Mesenchymal stem cell (in vitro differentiated cells and primary cell): ENCODE results near the gene TUSC2.

Source experiments
- DNase-seq: peaks from one replicate; pipeline ENCODE4 v3.0.0-alpha.2; 2013
- H2AFZ ChIP-seq: one replicate; pipeline ENCODE4 v1.6.1; 2013; ENCODE audit warnings: low read depth, mild to moderate bottlenecking, control low read depth, inconsistent platforms, low read length, moderate library complexity
- H2AK5ac ChIP-seq: 2 replicates; pipeline ENCODE4 v1.6.1; 2013; ENCODE audit warnings: low read length, moderate library complexity, mild to moderate bottlenecking, inconsistent platforms; ENCODE audit not compliant: severe bottlenecking
- H2BK120ac ChIP-seq: one replicate; pipeline ENCODE4 v1.6.1; 2013; ENCODE audit warnings: low read depth, mild to moderate bottlenecking, inconsistent platforms, low read length, moderate library complexity
- H2BK12ac ChIP-seq, 2 experiments: one replicate each; pipeline ENCODE4 v1.6.1; 2013; ENCODE audit warnings: inconsistent platforms in 2 of 2, low read length in 2 of 2, mild to moderate bottlenecking in 2 of 2, moderate library complexity in 2 of 2, control low read depth in 1 of 2
- H2BK15ac ChIP-seq: one replicate; pipeline ENCODE4 v1.6.1; 2013; ENCODE audit warnings: mild to moderate bottlenecking, low read depth, inconsistent platforms; ENCODE audit not compliant: poor library complexity, severe bottlenecking
- H2BK5ac ChIP-seq: 2 replicates; pipeline ENCODE4 v1.6.1; 2013; ENCODE audit warnings: low read depth, mild to moderate bottlenecking, low read length, control low read depth, inconsistent platforms; ENCODE audit not compliant: poor library complexity, severe bottlenecking
- H3K14ac ChIP-seq, 2 experiments: one replicate each; pipeline ENCODE4 v1.6.1; 2013; ENCODE audit warnings: inconsistent platforms in 2 of 2, low read length in 2 of 2, control low read depth in 1 of 2, mild to moderate bottlenecking in 1 of 2, moderate library complexity in 1 of 2
- H3K18ac ChIP-seq, 2 experiments: one replicate each; pipeline ENCODE4 v1.6.1; 2013; ENCODE audit warnings: inconsistent platforms in 2 of 2, low read length in 2 of 2, control low read depth in 1 of 2, low read depth in 1 of 2, mild to moderate bottlenecking in 1 of 2
- H3K23ac ChIP-seq, 2 experiments: one replicate each; pipeline ENCODE4 v1.6.1; 2013; ENCODE audit warnings: inconsistent platforms in 2 of 2, low read length in 2 of 2, mild to moderate bottlenecking in 2 of 2, moderate library complexity in 2 of 2, control low read depth in 1 of 2
- H3K27ac ChIP-seq: 2 replicates; pipeline ENCODE4 v1.5.1; 2013; ENCODE audit warnings: mild to moderate bottlenecking, moderate library complexity, low read length, control low read depth, inconsistent platforms; ENCODE audit not compliant: poor library complexity, severe bottlenecking
- H3K27me3 ChIP-seq, 2 experiments: 2 replicates each; pipeline versions ENCODE4 v1.6.1 to v1.7.0; 2013; ENCODE audit warnings: low read length in 2 of 2, mild to moderate bottlenecking in 2 of 2, moderate library complexity in 2 of 2, control low read depth in 1 of 2, inconsistent platforms in 1 of 2; ENCODE audit not compliant: control insufficient read depth in 1 of 2, insufficient read depth in 1 of 2
- H3K36me3 ChIP-seq, 2 experiments: 2 replicates each; pipeline versions ENCODE4 v1.6.1 to v1.7.0; 2013; ENCODE audit warnings: low read length in 2 of 2, control low read depth in 1 of 2, inconsistent platforms in 1 of 2, low read depth in 1 of 2, mild to moderate bottlenecking in 1 of 2; ENCODE audit not compliant: insufficient read depth in 2 of 2, control insufficient read depth in 1 of 2
- H3K4ac ChIP-seq, 2 experiments: one replicate each; pipeline ENCODE4 v1.6.1; 2013; ENCODE audit warnings: inconsistent platforms in 2 of 2, low read length in 2 of 2, mild to moderate bottlenecking in 2 of 2, moderate library complexity in 2 of 2, control low read depth in 1 of 2, low read depth in 1 of 2
- H3K4me1 ChIP-seq: 2 replicates; pipeline ENCODE4 v1.6.1; 2013; ENCODE audit warnings: low read depth, low read length, control low read depth; ENCODE audit not compliant: control insufficient read depth, insufficient read depth
- H3K4me2 ChIP-seq: 2 replicates; pipeline ENCODE4 v1.6.1; 2013; ENCODE audit warnings: low read length, mild to moderate bottlenecking, inconsistent platforms; ENCODE audit not compliant: poor library complexity, severe bottlenecking
- H3K4me3 ChIP-seq, 2 experiments: 2 replicates each; pipeline versions ENCODE4 v1.5.1 to v1.7.0; 2013; ENCODE audit warnings: low read length in 2 of 2, mild to moderate bottlenecking in 2 of 2, control low read depth in 1 of 2, low read depth in 1 of 2; ENCODE audit not compliant: insufficient read depth in 1 of 2
- H3K79me1 ChIP-seq: replicated peaks from 2 replicates; pipeline ENCODE4 v1.6.1; 2013; ENCODE audit warnings: mild to moderate bottlenecking, control low read depth, low read length, inconsistent platforms; ENCODE audit not compliant: poor library complexity, severe bottlenecking
- H3K9ac ChIP-seq: 2 replicates; pipeline ENCODE4 v1.7.0; 2013; ENCODE audit warnings: mild to moderate bottlenecking, low read length, moderate library complexity
- H3K9me3 ChIP-seq: 2 replicates; pipeline ENCODE4 v1.7.0; 2013; ENCODE audit warnings: mild to moderate bottlenecking, low read length; ENCODE audit not compliant: control insufficient read depth
- H4K8ac ChIP-seq: one replicate; pipeline ENCODE4 v1.6.1; 2013; ENCODE audit warnings: inconsistent platforms, mild to moderate bottlenecking, low read length, moderate library complexity
- H4K91ac ChIP-seq: one replicate; pipeline ENCODE4 v1.6.1; 2013; ENCODE audit warnings: mild to moderate bottlenecking, low read length, inconsistent platforms
- WGBS: methylation state at CpG from one replicate; pipeline ENCODE4 v1.1.7; 2013; ENCODE audit warnings: mixed read lengths; 5-methylcytosine and 5-hydroxymethylcytosine counted together

The TUSC2 gene

DNA sequence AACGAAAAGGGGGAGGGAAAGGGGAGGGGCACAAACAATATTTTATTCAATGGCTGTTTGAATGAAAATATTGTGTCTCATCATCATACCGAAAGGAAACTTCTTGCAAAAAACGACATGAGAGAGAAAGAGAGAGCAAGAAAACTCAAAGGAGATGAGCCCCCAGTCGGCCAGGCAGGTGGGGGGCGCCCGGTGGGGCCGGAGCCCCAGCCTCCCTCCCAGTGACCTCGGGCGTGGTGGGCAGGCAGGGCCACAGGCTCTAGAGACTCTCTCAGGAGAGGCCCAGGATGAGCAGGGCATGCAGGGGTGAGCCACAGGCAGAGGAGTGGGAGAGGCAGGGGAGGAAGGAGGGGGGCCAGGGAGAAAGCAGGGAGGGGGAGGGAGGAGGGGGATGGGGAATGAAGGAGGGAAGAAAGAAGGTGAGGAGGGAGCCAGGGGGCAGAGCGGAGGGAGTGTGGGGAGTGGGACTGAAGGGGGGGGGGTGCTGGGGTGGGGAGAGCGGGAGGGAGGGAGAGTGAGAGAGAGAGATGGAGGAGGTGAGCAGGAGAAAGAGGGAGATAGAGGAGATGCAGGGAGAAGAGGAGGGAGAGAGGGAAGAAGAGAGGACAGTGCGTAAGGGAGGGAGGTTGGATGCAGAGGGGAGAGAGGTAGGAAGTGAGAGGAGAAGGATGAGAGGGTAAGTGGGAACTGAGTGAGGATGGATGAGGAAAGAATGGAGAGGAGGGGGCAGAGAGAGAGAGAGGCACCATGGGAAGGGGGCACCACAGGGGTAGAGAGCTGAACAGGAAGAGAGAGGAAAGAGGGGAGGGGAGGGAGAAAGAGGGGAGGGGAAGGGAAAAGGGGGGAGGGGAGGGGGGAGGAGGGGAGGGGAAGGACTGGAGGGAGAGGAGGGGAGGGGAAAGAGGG is 45.4 kb upstream of the TUSC2 start:
- Histone ChIP-seq H3K36me3 (peaks cover 0 to 2% of the 10 kb centered on the region in 2 experiments), H3K27me3 (peaks cover 30 to 69% of the 10 kb centered on the region in 2 experiments), H3K4me1 (no peaks in the 10 kb centered on the region), H3K4ac (no peak overlapping the region), H3K79me1 (no peaks in the 10 kb centered on the region), H4K8ac (no peak overlapping the region), H3K9me3 (no peaks in the 10 kb centered on the region), H3K14ac (no peak overlapping the region), H3K27ac (no peak overlapping the region), H3K4me3 (no peak overlapping the region), H2BK15ac (no peak overlapping the region), H3K4me2 (no peak overlapping the region), H2AFZ (no peak overlapping the region), H2BK12ac (no peak overlapping the region), H2BK120ac (no peak overlapping the region), H4K91ac (no peak overlapping the region), H3K23ac (no peak overlapping the region), H3K18ac (no peak overlapping the region), H3K9ac (no peak overlapping the region), H2BK5ac (no peak overlapping the region), H2AK5ac (no peak overlapping the region)
- no peak for DNase-seq
- 53% methylated on average over 11 of the region's 12 CpGs for WGBS

DNA sequence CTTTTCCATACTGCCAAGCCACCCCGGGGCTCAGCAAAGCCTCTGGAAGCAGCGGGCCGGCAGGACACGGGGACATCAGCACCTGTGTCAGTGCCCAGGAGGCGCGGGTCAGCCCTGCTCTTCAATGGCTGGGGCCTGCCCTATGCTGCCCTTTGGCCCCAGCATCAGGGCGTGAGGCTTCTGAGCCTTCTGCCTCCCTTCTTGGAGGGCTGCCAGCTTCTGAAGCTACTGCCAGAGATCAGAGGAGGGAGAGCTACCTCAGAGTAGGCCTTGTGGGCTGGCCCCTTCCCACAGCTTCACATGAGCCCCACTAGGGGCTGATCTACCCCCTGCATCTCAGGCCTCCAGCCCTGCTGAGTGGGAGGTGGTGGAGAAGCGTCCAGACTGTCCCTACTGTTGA is 44.3 kb upstream of the TUSC2 start:
- Histone ChIP-seq H3K4me1 (no peaks in the 10 kb centered on the region), H2AFZ (no peak overlapping the region), H4K8ac (no peak overlapping the region), H3K23ac (no peak overlapping the region), H3K9ac (no peak overlapping the region), H3K4ac (no peak overlapping the region), H3K18ac (no peak overlapping the region), H2BK12ac (no peak overlapping the region), H2BK120ac (no peak overlapping the region), H3K14ac (no peak overlapping the region), H4K91ac (no peak overlapping the region), H3K36me3 (peaks cover 0 to 2% of the 10 kb centered on the region in 2 experiments), H3K4me3 (no peak overlapping the region), H3K4me2 (no peak overlapping the region), H2AK5ac (no peak overlapping the region), H2BK5ac (no peak overlapping the region), H3K27me3 (peaks cover 30 to 76% of the 10 kb centered on the region in 2 experiments), H3K9me3 (no peaks in the 10 kb centered on the region), H3K27ac (no peak overlapping the region), H2BK15ac (no peak overlapping the region), H3K79me1 (no peaks in the 10 kb centered on the region)
- DNase-seq, result no peak
- WGBS, result 68% methylated on average over 8 of the region's 8 CpGs

DNA sequence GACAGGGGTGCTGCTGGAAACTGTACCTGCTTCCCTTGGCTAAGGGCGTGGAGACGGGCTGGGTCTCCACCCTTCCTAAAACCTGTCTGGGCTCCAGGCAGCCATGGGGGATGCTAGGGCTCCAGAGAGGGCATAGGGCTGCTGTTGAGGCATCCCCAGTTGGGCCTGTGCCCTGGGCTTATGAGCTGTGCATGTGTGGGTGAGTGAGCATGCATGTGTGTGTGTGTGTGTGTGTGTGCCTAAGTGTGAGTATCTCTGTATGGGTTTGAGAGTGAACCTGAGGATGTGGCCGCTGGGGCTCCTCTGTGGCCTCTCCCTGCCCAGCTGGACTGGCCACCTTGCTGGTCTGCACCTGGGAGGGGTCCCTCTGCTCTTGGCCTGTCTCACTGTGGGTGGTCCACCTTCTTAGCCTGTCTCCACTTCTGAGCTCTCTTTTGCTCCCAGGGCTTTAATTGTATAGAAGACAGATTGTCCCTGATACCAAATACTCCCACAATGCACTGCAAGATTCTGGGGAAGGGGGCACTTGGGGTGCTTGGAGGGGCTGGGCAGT is 43.2 kb upstream of the TUSC2 start:
- Histone ChIP-seq H3K4me1 (no peaks in the 10 kb centered on the region), H2BK15ac (peak overlapping the region; percentile 88)

DNA sequence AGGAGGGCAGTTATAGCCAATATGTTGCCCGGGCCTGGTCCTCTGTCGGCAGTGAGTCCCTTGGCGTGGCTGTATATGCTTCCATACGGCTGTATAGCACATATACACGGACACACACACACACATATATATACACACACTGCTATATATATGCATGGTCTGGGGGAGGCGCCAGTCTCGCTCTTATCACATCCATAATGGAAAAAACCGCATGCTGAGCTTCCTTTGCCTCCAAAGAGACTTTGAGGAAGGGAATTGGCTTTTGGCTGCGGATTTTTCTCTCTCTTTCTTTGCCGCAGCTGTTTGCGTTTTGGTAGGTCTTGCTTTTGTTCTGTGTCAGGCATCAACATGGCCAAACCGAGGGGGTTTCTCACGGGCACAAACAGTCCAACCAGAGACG is 42.6 kb upstream of the TUSC2 start:
- Histone ChIP-seq H3K9me3 (no peaks in the 10 kb centered on the region), H3K14ac (no peak overlapping the region), H3K4me2 (no peak overlapping the region), H4K91ac (no peak overlapping the region), H3K4me1 (peaks cover under 1% of the 10 kb centered on the region), H3K27me3 (peaks cover 27 to 82% of the 10 kb centered on the region in 2 experiments), H2BK12ac (no peak overlapping the region), H2BK5ac (no peak overlapping the region), H3K79me1 (no peaks in the 10 kb centered on the region), H3K4ac (no peak overlapping the region), H2BK15ac (no peak overlapping the region), H3K18ac (no peak overlapping the region), H4K8ac (no peak overlapping the region), H3K27ac (no peak overlapping the region), H2AFZ (no peak overlapping the region), H2BK120ac (no peak overlapping the region), H3K4me3 (no peak overlapping the region), H2AK5ac (no peak overlapping the region), H3K36me3 (peaks cover 0 to 2% of the 10 kb centered on the region in 2 experiments), H3K9ac (no peak overlapping the region), H3K23ac (no peak overlapping the region)
- peak; percentile 26 for DNase-seq
- 65% methylated on average over 12 of the region's 14 CpGs for WGBS

More for the DNA sequence above, 43.2 kb upstream of the TUSC2 start:
- no peaks in the 10 kb centered on the region for H3K9me3 ChIP-seq
- DNase-seq, result no peak
- no peak overlapping the region for H2AFZ ChIP-seq
- H4K8ac ChIP-seq, result no peak overlapping the region
- no peak overlapping the region for H3K23ac ChIP-seq
- H3K14ac ChIP-seq, result no peak overlapping the region
- H3K4me2 ChIP-seq, result no peak overlapping the region
- peaks cover 0 to 2% of the 10 kb centered on the region in 2 experiments for H3K36me3 ChIP-seq
- H3K4me3 ChIP-seq, result no peak overlapping the region
- no peak overlapping the region for H3K9ac ChIP-seq
- H3K79me1 ChIP-seq, result no peaks in the 10 kb centered on the region
- no peak overlapping the region for H2BK120ac ChIP-seq
- H2BK12ac ChIP-seq, result no peak overlapping the region
- H4K91ac ChIP-seq, result no peak overlapping the region
- no peak overlapping the region for H2BK5ac ChIP-seq
- H3K18ac ChIP-seq, result no peak overlapping the region
- H3K27me3 ChIP-seq, result peaks cover 30 to 82% of the 10 kb centered on the region in 2 experiments
- no peak overlapping the region for H2AK5ac ChIP-seq
- 92% methylated on average over 3 of the region's 3 CpGs for WGBS
- no peak overlapping the region for H3K27ac ChIP-seq
- no peak overlapping the region for H3K4ac ChIP-seq
